Cardiac septum (tissue), 1 donor: Measurements from ENCODE around the gene FAHD2A. TPM values are rescaled to one million over a fixed set of nuclear protein-coding genes. Genes with fewer than 3 reads are reported as not detected.
"Not testable (repeated sequence)": the region's sequence is repeated elsewhere in the genome, so short reads cannot be mapped to it uniquely, and the experiment has no call there.

Experiments used
- DNase-seq: peaks from one replicate; pipeline ENCODE4 v3.0.0-alpha.2; 2020; ENCODE audit warnings: low spot score
- intact Hi-C: fragments of 100-400 bp; cut with DNase I; formaldehyde crosslinking; loops from one replicate; pipeline ENCODE4 v1.14.0; 2022
- long read RNA-seq: library from polyadenylated mRNA; unstranded; transcript quantifications from one replicate; pipeline ENCODE4 v2.0.0, GENCODE V29; 2021
- total RNA-seq: library from RNA; stranded (reverse); fragmentation: NEBNext Ultra II Directional; extraction: Animal tissue kit (Norgen Biotek cat#: 25700); gene quantifications from one replicate; pipeline ENCODE4 v1.2.1, GENCODE V29; 2021
- donor health status: DM: no; HTN: no; CAD: no.

The FAHD2A gene
- total RNA-seq = 28.8 TPM
- long read RNA-seq, full-length matches to known transcripts = 36 of 55 reads
- long read RNA-seq, partial matches to known transcripts = 3 of 55 reads
- long read RNA-seq, other reads (novel, unspliced or antisense) = 16 of 55 reads

GRCh38 chr2:95402370-95403203, at the start of gene FAHD2A:
TSS of gene FAHD2A (plus strand) at chr2:95402708. CDS start at chr2:95405559, 2,851 bp downstream.
- intact Hi-C loops = loop anchor here (2.0 kb wide), 1 partner anchor 56 kb away; no protein-coding TSS in a partner anchor

GRCh38 chr2:95353055-95353575, 49.4 kb upstream of the FAHD2A start:
- intact Hi-C loops = no loop called here
- DNase-seq = peak; percentile 69

More at GRCh38 chr2:95402370-95403203, at the start of gene FAHD2A:
- DNase-seq = peak; percentile 98

GRCh38 chr2:95353613-95354468, 48.7 kb upstream of the FAHD2A start:
- DNase-seq = peak; percentile 72
- intact Hi-C loops = no loop called here

GRCh38 chr2:95354469-95354901, 48.0 kb upstream of the FAHD2A start:
- no peak for DNase-seq
- intact Hi-C loops = no loop called here

- peak; percentile 33 for DNase-seq
- intact Hi-C loops = no loop called here
Observed at GRCh38 chr2:95354925-95355324, 47.6 kb upstream of the FAHD2A start.

GRCh38 chr2:95355486-95355885, 47.0 kb upstream of the FAHD2A start:
- DNase-seq, intact Hi-C loops: not testable (repeated sequence)

GRCh38 chr2:95356821-95357700, 45.4 kb upstream of the FAHD2A start:
- intact Hi-C loops = no loop called here

GRCh38 chr2:95357717-95358280, 44.7 kb upstream of the FAHD2A start:
- intact Hi-C loops = no loop called here
- DNase-seq = peak; percentile 36

More at GRCh38 chr2:95356821-95357700, 45.4 kb upstream of the FAHD2A start:
- DNase-seq = peak; percentile 44

- no peak for DNase-seq
- intact Hi-C loops = no loop called here
Observed at GRCh38 chr2:95359031-95359430, 43.5 kb upstream of the FAHD2A start.

- intact Hi-C loops = no loop called here
- peak; percentile 46 for DNase-seq
Observed at GRCh38 chr2:95359501-95359930, 43.0 kb upstream of the FAHD2A start.

GRCh38 chr2:95361216-95361980, 41.1 kb upstream of the FAHD2A start:
- DNase-seq = peak; percentile 33

GRCh38 chr2:95362486-95362885, 40.0 kb upstream of the FAHD2A start:
- intact Hi-C loops = no loop called here
- DNase-seq = no peak

More at GRCh38 chr2:95361216-95361980, 41.1 kb upstream of the FAHD2A start:
- intact Hi-C loops = no loop called here

GRCh38 chr2:95366514-95366913, 36.0 kb upstream of the FAHD2A start:
- intact Hi-C loops = no loop called here
- no peak for DNase-seq

GRCh38 chr2:95372216-95372829, 30.2 kb upstream of the FAHD2A start:
- DNase-seq = peak; percentile 31
- intact Hi-C loops = no loop called here

- intact Hi-C loops = no loop called here
- DNase-seq = peak; percentile 46
Observed at GRCh38 chr2:95372845-95373244, 29.7 kb upstream of the FAHD2A start.

GRCh38 chr2:95374029-95374428, 28.5 kb upstream of the FAHD2A start:
- peak; percentile 39 for DNase-seq
- intact Hi-C loops = no loop called here

- DNase-seq = peak; percentile 59
- intact Hi-C loops = no loop called here
Observed at GRCh38 chr2:95374451-95374920, 28.0 kb upstream of the FAHD2A start.
